GM21528 (cell line): ENCODE results near the gene STOM.

Experiments used
- ATAC-seq: cut with Tn5 transposase; IDR thresholded peaks from one replicate; pipeline ENCODE4 v1.9.1; 2021; ENCODE audit warnings: mild to moderate bottlenecking, moderate library complexity; ENCODE audit not compliant: unreplicated experiment, low FRiP score

The STOM gene

GRCh38 chr9:121350993-121351561, 19.0 kb downstream of the STOM start:
- ATAC-seq = no peak

GRCh38 chr9:121350036-121350435, 20.0 kb downstream of the STOM start:
- no peak for ATAC-seq

- ATAC-seq = no peak
These were observed 21.0 kb downstream of the STOM start for GRCh38 chr9:121349009-121349408.

GRCh38 chr9:121348221-121348620, 21.8 kb downstream of the STOM start:
- no peak for ATAC-seq

- ATAC-seq = no peak
These were observed 25.0 kb downstream of the STOM start for GRCh38 chr9:121345070-121345469.

- no peak for ATAC-seq
These were observed 25.9 kb downstream of the STOM start for GRCh38 chr9:121344184-121344583.

GRCh38 chr9:121340676-121341392, 29.2 kb downstream of the STOM start:
- ATAC-seq = no peak

- ATAC-seq = no peak
These were observed 30.6 kb downstream of the STOM start for GRCh38 chr9:121339437-121339836.

- ATAC-seq = no peak
These were observed 33.4 kb downstream of the STOM start for GRCh38 chr9:121336665-121337064.

GRCh38 chr9:121333950-121334773, 35.9 kb downstream of the STOM start:
- ATAC-seq = no peak

- ATAC-seq = no peak
These were observed 37.9 kb downstream of the STOM start for GRCh38 chr9:121331992-121332685.

- no peak for ATAC-seq
These were observed 38.5 kb downstream of the STOM start for GRCh38 chr9:121331549-121331948.

GRCh38 chr9:121328876-121329681, 41.0 kb downstream of the STOM start:
- no peak for ATAC-seq

- ATAC-seq = no peak
These were observed 41.6 kb downstream of the STOM start for GRCh38 chr9:121328476-121328875.

- no peak for ATAC-seq
These were observed 43.0 kb downstream of the STOM start for GRCh38 chr9:121326901-121327613.

- ATAC-seq = no peak
These were observed 43.8 kb downstream of the STOM start for GRCh38 chr9:121326130-121326838.

- no peak for ATAC-seq
These were observed 44.7 kb downstream of the STOM start for GRCh38 chr9:121325387-121325786.

- ATAC-seq = no peak
These were observed 45.3 kb downstream of the STOM start for GRCh38 chr9:121324755-121325154.

GRCh38 chr9:121324316-121324715, 45.7 kb downstream of the STOM start:
- ATAC-seq = no peak
